Fibroblast of the aortic adventitia (primary cell): ENCODE results near the gene ABCA1. TPM values are rescaled to one million over a fixed set of nuclear protein-coding genes. Genes with fewer than 3 reads are reported as not detected.

Experiments used
- DNase-seq: peaks from one replicate; pipeline ENCODE4 v3.0.0-alpha.2; 2010; ENCODE audit warnings: low read depth
- H3K4me3 ChIP-seq: 2 replicates; pipeline ENCODE4 v1.5.1; 2011; ENCODE audit warnings: low read depth, mild to moderate bottlenecking, control low read depth, low read length, moderate library complexity
- CTCF ChIP-seq: IDR thresholded peaks from 2 replicates; pipeline ENCODE4 v1.5.1; 2011; ENCODE audit warnings: mild to moderate bottlenecking, low read length, control low read depth, inconsistent platforms; ENCODE audit not compliant: insufficient read depth
- total RNA-seq: library from RNA; depleted of rRNA; stranded (reverse); fragments of >200 nt; gene quantifications from 2 replicates; pipeline ENCODE4 v1.2.3, GENCODE V29; 2012; ENCODE audit warnings: low replicate concordance

The ABCA1 gene
- total RNA-seq, 1 donor, result 40.1 TPM

- peak; percentile 62 for DNase-seq
- no peak overlapping the region for H3K4me3 ChIP-seq
- TF ChIP-seq CTCF, result no peak
These were observed 45.9 kb downstream of the ABCA1 start for GRCh38 chr9:104882086-104882485.

- H3K4me3 ChIP-seq, result no peak overlapping the region
- no peak for TF ChIP-seq CTCF
- peak; percentile 97 for DNase-seq
These were observed 48.2 kb downstream of the ABCA1 start for GRCh38 chr9:104879555-104880309.

- DNase-seq, result no peak
- no peak for TF ChIP-seq CTCF
- no peak overlapping the region for H3K4me3 ChIP-seq
These were observed 51.4 kb downstream of the ABCA1 start for GRCh38 chr9:104876587-104876986.

GRCh38 chr9:104875897-104876296 lies 52.1 kb downstream of the ABCA1 start:
- no peak overlapping the region for H3K4me3 ChIP-seq
- no peak for TF ChIP-seq CTCF
- DNase-seq, result no peak

- no peak overlapping the region for H3K4me3 ChIP-seq
- no peak for DNase-seq
- no peak for TF ChIP-seq CTCF
These were observed 52.6 kb downstream of the ABCA1 start for GRCh38 chr9:104875320-104875719.

- no peak for TF ChIP-seq CTCF
- no peak overlapping the region for H3K4me3 ChIP-seq
- DNase-seq, result no peak
These were observed 54.5 kb downstream of the ABCA1 start for GRCh38 chr9:104873489-104873850.
